GM20431 (cell line): Measurements from ENCODE around the gene KMT5C.
"Not testable (repeated sequence)": the region's sequence is repeated elsewhere in the genome, so short reads cannot be mapped to it uniquely, and the experiment has no call there.

ENCODE experiments used
- in situ Hi-C: fragments of 300-500 bp; cut with MseI, MboI; formaldehyde crosslinking; loops from one replicate; pipeline ENCODE4 v1.15.0; 2020; ENCODE audit warnings: low sequenced_read_pairs; ENCODE audit not compliant: unreplicated experiment

KMT5C gene

GRCh38 chr19:55315956-55316525, 23.6 kb upstream of the KMT5C start:
- in situ Hi-C loops = no loop called here

GRCh38 chr19:55316646-55317045, 23.0 kb upstream of the KMT5C start:
- in situ Hi-C loops = no loop called here

- in situ Hi-C loops = no loop called here
Observed at GRCh38 chr19:55319785-55320184, 19.9 kb upstream of the KMT5C start.

DNA sequence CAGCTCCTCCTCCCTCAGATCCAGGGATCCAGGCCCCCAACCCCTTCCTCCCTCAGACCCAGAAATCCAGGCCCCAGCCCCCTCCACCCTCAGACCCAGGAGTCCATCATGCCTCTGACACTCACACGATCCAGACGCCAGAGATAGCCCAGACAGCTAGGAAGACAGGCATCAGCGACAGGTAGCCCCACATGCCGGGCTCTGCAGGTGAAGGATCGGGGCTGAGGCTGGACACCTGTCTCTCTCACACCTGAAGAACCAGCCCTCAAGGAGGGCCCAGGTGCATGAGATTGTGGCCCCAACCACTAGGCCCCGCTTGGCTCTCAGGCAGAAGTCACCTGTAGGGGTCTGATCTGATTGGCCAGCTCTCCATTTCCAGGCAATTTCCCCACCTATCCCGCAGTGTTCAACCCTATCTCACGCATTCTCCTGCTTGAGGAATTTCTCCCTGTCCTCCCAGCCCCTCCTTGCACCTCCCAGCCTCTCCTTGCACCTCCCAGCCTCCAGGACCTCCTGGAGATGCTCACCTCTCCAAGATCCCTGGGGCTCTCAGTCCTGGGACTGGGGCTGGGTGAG, 18.7 kb upstream of the KMT5C start:
- in situ Hi-C loops = no loop called here

GRCh38 chr19:55321466-55322137, 18.1 kb upstream of the KMT5C start:
- in situ Hi-C loops = no loop called here

- in situ Hi-C loops = no loop called here
Observed at GRCh38 chr19:55322204-55322885, 17.3 kb upstream of the KMT5C start.

DNA sequence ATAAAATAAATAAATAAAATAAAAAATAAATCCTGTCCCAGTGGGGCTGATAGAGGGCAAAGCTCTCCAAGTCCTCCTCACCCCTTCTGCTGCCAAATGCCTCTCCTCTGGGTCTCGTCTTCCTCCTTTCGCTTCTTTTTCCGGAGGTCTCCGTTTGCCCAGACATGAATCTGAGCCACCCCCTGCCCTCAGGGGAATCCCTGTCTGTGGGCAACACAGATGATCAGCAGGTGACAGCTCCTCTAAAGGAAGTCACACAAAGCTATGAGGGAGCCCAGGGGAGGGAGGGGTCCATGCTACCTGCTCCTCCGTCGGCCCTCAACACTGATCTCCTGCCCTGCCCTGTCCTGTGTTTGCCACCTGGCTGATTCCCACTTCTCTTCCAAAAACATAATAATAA, 15.0 kb upstream of the KMT5C start:
- in situ Hi-C loops = no loop called here

DNA sequence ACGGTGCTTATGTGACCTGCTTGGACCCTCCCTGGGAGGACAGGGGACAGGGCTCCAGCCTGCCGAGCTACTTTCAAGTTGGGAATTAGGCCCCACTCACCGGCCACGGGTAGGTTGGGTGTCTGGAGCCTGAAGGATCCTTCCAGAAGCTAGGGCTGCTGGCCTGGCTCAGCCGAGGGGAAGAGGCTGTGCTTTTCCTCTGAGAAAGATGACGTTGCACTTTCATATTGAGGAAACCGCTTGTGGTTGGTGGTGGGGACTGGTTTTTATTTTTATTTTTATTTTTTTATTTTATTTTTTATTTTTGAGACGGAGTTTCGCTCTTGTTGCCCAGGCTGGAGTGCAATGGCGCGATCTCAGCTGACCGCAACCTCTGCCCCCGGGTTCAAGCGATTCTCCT, 14.5 kb upstream of the KMT5C start, which contains the start of gene TMEM150B:
TMEM150B (minus strand) TSS at position 170 of the 400 bp plus-strand sequence. CDS start 4,305 bp downstream, outside the sequence.
- in situ Hi-C loops = no loop called here

GRCh38 chr19:55328774-55329318, 10.8 kb upstream of the KMT5C start:
- in situ Hi-C loops = not testable (repeated sequence)

- in situ Hi-C loops = not testable (repeated sequence)
Observed at GRCh38 chr19:55329791-55330190, 9.9 kb upstream of the KMT5C start.

DNA sequence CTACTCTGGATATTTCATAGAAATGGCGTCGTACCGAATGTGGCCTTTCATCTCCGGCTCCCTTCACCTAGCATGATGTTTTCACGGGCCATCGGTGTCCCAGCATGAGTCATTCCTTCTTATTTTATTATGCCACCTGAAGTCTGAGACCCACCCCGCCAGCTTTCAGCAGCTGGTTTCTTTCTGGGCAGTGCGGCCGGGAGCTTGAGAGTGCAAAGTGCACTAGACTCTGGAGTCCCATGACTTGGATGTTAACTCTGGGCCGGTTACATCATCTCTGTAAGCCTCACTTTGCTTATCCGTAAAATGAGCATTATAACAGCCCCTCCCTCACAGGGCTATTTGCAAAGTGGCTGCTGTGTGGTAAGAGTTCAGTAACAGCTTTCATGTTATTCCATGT, 5.8 kb upstream of the KMT5C start:
- in situ Hi-C loops = no loop called here

- in situ Hi-C loops = no loop called here
Observed at GRCh38 chr19:55336101-55336500, 3.6 kb upstream of the KMT5C start.

- in situ Hi-C loops = no loop called here
Observed at GRCh38 chr19:55339889-55340783, 460 bp downstream of the KMT5C start.

DNA sequence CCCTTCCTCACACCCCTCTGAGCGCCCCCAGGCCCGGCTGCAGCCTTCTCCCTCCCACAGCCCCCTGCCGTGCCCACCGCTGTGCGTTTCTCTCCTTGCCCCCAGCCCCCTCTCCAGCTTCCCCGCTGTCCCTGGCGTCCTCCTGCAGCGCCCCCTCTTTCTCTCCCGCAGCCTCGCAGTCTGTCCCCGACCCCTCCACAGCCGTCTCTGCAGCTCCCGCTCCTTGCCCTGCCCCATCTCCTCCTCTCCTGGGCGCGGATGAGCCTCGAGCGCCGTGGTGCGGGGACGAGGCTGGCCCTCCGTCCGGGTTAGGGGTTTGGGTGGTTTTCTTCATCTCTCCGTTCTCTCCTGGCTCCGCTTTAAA, 1.1 kb downstream of the KMT5C start:
- in situ Hi-C loops = no loop called here

DNA sequence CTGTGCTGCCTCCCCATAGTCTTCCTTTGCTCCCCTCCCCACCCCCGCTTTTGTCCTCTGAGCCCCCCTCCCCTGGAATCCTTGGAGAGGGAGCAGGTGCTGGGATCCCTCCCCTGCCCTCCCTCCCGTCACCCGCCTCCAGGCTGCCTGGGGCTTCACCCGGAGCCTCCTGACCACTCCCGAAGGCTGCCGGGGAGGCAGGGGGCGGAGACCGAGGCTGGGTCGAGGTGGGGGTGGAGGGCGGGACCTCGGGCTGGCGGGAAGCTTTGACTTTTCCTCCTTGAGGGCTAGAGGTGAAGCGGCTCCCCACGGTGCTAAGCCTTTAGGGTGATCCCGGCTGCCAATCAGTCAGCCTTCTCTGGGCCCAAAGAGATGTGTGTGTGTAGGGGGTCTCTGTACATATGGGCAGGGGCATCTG, 1.5 kb downstream of the KMT5C start:
- in situ Hi-C loops = no loop called here

DNA sequence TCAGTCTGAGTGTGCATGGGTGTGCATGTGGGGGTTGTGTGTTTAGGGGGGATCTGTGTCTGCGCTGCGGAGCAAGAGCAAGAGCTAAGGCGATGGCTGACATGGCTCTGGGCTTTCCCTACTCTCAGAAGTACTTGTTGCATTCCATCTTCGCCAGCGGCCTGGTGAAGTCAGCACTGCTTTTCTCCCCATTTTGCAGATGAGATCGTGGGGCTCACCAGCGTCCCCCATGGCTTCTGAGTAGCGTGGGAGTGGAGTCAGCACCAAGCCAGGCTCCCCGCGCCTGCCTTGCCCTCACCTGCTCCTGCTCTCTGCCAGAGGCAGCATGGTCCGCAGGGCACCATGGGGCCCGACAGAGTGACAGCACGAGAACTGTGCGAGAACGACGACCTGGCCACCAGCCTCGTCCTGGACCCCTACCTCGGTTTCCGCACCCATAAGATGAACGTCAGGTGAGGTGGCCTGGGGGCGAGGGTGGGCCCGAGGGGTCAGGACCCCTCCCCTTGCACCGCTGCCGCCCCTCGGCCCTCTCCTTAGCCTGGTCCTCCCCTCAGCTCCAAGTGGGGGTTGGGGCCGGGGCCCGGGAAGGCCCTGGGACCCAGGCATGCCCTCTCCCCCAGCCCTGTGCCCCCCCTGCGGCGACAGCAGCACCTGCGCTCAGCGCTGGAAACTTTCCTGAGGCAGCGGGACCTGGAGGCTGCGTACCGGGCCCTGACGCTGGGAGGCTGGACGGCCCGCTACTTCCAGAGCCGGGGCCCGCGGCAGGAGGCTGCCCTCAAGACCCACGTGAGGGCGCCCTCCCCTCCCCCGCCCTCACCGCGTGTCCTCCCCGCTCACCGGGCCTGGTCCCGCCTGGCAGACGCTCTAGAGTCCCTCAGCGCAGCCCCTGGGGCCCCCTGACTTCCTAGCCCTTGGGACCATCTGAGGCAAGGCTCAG, 2.2 kb downstream of the KMT5C start:
- in situ Hi-C loops = no loop called here

- in situ Hi-C loops = no loop called here
Observed at GRCh38 chr19:55344444-55344843, 4.8 kb downstream of the KMT5C start.

- in situ Hi-C loops = no loop called here
Observed at GRCh38 chr19:55345101-55345817, 5.6 kb downstream of the KMT5C start.
